HG02852 (cell line): Measurements from ENCODE around the gene FUT9.

Experiments
- ATAC-seq: cut with Tn5 transposase; IDR thresholded peaks from one replicate; pipeline ENCODE4 v1.9.1; 2021; ENCODE audit warnings: mild to moderate bottlenecking, moderate library complexity; ENCODE audit not compliant: unreplicated experiment

Gene FUT9

GRCh38 chr6:96164802-96165201 is 149.0 kb downstream of the FUT9 start:
- ATAC-seq = peak; percentile 67

DNA sequence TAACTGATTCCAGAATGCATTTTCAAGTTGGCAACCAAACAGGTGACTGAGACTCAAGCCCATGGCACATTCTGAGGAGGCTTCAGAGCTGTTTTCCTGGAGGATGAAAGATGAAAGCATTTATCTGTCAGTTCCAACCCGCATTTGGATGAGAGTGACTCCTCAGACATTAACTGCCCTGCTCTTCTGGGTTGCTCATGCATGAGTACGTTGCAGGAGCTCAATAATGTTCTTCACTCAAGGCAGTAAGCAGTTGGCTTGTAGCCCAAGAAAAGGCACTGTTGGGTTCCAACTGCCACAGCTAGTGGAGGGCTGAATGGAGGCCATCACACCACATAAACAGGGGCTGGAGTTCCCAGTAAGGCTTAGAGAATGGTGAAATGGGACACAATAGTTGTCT is 155.3 kb downstream of the FUT9 start:
- no peak for ATAC-seq

DNA sequence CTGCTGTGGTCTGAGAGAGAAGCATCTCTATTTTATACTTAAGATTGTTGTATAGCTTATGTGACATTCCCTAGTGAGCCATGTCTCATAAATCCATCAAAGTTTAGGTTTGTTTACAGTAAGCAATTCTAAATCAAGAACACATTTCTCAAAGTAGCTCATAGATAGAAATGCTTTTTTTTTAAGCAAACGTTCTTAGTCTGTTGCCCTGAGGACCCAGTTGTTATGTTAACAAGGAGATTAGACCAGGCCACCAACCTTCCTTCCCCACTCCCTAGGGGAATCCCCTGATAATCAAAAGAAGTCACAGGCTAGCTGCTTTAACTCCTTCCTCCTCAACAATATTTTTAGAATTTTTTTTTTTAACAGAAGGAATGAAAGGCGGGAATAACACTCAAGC is 169.0 kb downstream of the FUT9 start:
- no peak for ATAC-seq

DNA sequence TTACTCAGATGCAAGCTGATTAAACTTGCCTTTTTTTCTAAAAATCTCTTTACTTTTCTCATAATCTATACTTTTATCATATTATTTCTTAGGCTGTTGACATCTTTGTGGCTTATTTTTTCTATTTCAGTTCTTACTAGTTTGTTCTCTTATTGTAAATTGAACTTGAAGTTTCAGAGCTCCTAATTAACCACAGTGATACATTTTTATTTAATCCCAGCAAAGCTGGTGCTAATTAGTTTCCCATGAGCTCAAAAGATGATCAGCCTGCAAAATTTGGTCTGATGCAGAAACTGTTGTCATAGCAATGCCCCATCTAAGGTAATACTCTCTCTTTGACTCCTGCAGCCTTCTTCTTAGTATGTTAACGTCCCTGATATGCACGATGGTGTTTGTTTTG is 170.3 kb downstream of the FUT9 start:
- ATAC-seq = no peak

GRCh38 chr6:96186516-96187195 is 170.9 kb downstream of the FUT9 start:
- ATAC-seq = no peak

DNA sequence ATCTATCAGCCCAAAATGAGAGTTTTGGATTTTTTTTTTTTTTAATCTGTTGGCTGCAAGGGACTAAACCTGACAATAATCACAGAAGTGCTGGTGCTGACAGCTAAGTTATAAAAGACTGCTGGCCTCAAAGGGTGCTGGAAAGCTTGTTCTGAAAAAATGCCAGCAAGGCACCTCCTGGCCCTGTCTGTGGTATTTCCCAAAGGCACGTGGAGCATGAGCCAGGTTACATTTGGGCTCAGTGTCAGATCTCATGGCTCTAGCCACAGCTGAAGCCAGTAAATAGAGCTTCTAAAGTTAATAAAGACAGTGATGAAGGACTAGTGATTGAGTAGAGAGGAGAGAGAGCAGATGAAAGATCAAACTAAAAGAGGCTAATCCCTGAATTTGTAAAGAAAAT is 178.9 kb downstream of the FUT9 start:
- no peak for ATAC-seq

DNA sequence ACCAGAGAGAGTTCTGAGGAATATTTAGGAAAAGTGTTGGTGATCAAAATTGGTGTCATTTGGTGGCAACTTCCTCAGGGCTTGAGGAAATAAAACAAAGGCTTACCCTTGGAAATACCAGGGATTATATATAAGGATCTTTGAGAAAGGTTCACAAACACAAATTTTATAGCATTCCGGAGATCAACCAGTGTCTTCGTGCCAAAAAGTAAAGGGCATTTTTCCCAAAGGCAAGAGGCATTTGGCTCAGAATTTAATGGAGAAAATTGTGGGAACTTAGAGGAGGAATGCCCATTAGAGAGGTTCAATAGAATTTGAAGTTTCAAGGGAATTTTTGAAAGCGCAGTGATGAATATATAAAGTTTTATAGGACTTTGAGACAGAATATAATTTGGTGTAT is 179.5 kb downstream of the FUT9 start:
- ATAC-seq = no peak

GRCh38 chr6:96196633-96197032 is 180.9 kb downstream of the FUT9 start:
- ATAC-seq = no peak

DNA sequence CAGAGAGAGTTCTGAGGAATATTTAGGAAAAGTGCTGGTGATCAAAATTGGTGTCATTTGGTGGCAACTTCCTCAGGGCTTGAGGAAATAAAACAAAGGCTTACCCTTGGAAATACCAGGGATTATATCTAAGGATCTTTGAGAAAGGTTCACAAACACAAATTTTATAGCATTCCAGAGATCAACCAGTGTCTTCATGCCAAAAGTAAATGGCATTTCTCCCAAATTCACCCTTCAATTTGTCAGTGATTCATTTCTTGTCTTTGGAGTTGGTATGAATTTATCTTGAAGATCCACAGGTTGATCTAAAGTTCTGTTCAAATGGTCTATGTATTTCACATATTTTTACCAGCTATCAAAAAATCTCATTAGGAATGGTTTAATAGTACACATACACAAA is 181.5 kb downstream of the FUT9 start:
- ATAC-seq = no peak

DNA sequence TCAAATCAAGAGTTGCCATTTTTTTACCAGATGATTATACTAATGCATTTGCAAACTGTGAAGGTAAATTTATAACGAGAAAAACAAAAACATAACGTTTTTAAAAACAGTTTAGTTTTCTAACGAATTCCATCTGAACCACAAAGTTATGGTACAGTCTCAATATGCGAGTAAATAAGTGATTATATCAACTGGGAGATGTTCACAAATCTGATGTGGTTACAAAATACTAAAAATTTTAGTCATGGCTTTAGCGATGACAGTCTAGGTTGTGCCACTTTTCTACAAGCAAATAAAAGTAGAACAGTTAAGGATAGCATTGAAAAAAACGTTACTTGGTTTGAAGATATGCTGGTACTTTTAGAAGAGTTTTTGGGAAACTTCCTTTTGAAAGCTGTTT is 186.8 kb downstream of the FUT9 start:
- no peak for ATAC-seq

GRCh38 chr6:96211341-96211740 is 195.6 kb downstream of the FUT9 start:
- ATAC-seq = no peak

DNA sequence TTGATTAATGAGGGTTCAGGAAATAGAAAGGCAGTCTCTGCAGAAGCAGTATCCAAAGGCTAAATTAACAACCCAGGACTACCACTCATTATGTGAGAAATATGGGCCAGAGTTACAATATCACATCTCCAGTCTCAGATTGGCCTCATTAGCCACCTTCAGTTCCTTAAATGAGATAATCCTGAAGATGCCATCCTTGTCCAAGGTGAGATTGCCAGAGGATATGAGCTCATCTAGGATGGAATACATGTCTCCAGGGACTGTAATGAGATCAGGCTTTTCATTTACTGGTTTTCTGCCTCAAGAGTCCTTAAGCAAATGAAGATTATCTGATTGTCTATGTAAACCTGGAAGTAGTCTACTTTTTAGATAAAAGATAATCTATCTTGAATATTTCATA is 196.3 kb downstream of the FUT9 start:
- no peak for ATAC-seq

DNA sequence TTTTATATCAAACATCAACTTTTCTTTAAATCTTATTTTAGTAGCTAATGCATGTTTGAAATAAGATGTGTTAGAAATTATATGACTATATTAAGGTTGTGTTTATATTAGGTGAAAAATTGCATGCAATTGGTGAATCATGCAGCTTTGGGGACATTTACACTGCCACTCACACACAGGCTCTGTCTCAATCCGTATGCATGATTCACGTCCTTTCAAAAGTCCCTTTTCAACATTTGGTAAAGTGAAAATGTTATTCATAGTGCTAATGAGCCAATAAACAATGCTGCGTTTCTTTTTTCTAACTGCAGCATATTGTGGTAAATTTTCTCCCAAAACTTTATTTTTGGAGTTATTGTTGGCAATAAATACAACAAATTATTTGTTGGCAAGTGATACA is 198.0 kb downstream of the FUT9 start:
- ATAC-seq = no peak

GRCh38 chr6:96223695-96224094 is 207.9 kb downstream of the FUT9 start:
- no peak for ATAC-seq

DNA sequence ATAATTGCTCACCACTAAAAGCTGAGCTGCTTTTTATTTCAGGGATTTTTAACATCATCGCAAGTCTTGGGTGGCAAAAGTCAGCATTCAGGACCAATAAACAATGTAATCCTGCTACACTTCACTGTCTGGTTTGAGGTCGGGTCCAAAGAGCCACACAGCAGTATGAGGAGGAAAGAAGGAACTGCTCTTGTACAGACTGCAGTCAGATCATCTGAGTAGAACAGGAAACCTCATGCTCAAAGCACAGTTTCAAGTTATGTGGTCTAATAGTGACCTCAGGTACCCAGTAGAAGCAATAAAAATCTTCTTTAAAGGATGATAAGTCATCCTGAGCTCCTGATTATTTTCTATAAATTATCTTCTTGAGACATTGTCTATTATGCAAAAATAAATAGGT is 211.4 kb downstream of the FUT9 start:
- no peak for ATAC-seq

GRCh38 chr6:96234444-96234843 is 218.7 kb downstream of the FUT9 start:
- ATAC-seq = no peak

DNA sequence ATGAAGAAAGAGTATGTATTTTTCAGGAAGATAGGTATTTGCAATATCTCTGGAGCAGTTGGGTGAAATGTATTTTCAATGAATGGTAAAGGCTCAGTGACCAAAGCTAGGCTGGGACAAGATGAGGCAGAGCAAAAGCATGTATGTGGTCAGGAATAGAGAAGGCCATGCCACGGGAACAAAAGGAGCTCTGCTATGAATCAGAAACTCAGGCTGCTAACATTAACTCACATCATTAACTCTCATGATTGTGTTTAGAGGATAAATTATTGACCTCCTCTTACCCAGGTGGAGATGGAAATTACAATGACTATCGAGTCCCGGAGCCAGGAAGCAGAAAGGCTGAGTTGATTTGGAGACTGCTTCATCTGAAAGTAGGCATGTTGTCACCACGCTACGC is 220.2 kb downstream of the FUT9 start:
- ATAC-seq = no peak

GRCh38 chr6:96236471-96236870 is 220.7 kb downstream of the FUT9 start:
- no peak for ATAC-seq

DNA sequence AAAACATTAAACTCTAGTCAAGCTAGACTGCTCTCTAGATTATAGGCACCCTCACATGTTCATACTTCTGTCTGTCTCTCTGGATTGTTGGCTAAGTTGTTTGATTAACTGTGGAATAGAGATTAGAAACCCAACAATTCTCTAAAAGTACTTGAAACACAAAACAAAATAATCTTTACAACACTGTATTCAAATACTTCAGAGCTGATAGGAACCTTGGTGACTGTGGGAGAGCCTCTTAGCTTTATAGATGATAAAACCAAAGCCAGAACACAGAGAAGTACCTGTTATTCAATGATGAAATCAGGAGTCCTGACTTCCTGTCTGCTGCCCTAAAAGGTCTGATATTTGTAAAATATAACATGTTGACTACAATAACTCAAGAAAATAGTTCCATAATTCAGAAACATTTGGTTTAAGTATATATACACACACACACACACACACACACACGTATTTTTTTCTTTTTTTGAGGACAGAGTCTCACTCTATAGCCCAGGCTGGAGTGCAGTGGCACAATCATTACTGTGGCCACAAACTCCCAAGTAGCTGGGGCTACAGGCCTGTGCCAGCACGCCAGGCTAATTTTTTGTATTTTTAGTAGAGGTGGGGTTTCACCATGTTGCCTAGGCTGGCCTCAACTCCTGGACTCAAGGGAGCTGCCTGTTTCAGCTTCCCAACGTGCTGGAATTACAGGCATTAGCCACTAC is 222.0 kb downstream of the FUT9 start:
- no peak for ATAC-seq

GRCh38 chr6:96246563-96246962 is 230.8 kb downstream of the FUT9 start:
- no peak for ATAC-seq

- ATAC-seq = no peak
Observed at GRCh38 chr6:96249755-96250154, 234.0 kb downstream of the FUT9 start.

GRCh38 chr6:96257751-96258150 is 242.0 kb downstream of the FUT9 start:
- ATAC-seq = no peak
